Endometrial microvascular endothelial cells (primary cell): ENCODE data around the gene TATDN2. TPM values are rescaled to one million over a fixed set of nuclear protein-coding genes. Genes with fewer than 3 reads are reported as not detected.

Source experiments
- in situ Hi-C: cut with HindIII; loops from 2 replicates; pipeline ENCODE4 v1.10.0; 2017; ENCODE audit warnings: low sequenced_read_pairs, low pct_unique_long_range_greater_than_20kb; ENCODE audit errors: inconsistent ontology term
- total RNA-seq: library from RNA; depleted of rRNA; stranded (reverse); fragments of >200 nt; gene quantifications from one replicate; pipeline ENCODE4 v1.2.3, GENCODE V29; 2015; ENCODE audit errors: inconsistent ontology term

TATDN2 gene, protein sequence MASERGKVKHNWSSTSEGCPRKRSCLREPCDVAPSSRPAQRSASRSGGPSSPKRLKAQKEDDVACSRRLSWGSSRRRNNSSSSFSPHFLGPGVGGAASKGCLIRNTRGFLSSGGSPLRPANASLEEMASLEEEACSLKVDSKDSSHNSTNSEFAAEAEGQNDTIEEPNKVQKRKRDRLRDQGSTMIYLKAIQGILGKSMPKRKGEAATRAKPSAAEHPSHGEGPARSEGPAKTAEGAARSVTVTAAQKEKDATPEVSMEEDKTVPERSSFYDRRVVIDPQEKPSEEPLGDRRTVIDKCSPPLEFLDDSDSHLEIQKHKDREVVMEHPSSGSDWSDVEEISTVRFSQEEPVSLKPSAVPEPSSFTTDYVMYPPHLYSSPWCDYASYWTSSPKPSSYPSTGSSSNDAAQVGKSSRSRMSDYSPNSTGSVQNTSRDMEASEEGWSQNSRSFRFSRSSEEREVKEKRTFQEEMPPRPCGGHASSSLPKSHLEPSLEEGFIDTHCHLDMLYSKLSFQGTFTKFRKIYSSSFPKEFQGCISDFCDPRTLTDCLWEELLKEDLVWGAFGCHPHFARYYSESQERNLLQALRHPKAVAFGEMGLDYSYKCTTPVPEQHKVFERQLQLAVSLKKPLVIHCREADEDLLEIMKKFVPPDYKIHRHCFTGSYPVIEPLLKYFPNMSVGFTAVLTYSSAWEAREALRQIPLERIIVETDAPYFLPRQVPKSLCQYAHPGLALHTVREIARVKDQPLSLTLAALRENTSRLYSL
- 20.3 TPM for total RNA-seq

DNA sequence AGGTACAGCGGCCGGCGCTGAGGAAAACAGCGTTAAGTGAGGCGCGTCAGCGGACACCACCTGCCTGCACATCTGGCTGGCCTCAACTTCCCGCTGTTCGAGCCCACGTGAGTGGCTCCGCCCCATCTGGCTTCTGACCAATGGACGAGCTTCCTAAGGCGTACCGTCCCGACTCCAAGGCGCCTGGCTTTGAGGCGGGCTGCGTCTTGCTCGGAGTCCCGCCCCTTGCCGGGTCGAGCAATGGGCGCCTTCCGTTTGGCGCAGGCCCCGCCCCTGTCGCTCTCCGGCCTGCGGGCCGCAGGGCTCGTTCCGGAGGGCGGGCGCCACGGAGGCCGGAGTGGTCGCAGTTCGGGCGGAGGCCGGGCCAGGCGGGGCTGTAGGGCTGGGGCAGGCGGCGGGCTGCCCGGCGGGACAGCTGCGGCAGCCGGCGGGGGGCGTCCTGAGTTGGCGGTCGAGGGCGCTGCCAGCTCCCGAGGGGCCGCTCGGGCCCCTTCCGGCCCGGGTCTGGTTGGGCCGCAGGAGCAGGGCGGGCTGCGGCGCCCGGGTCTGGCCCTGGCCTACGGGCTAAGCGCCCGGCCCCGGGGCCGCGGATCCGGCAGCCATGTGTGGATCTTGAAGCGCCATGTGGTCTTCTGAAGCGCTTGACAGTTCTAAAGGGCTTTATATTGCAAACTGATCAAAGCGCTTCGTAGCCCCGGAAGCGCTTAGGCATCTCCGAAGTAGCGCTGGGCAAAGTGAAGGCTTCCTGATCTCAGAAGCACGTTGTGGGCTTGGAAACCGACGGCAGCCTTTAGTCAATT lies at the start of gene TATDN2:
Gene TATDN2, plus strand, starts transcription at position 276 of the 800 bp plus-strand sequence. CDS start 742 bp downstream, outside the sequence.
- in situ Hi-C loops = no loop called here

DNA sequence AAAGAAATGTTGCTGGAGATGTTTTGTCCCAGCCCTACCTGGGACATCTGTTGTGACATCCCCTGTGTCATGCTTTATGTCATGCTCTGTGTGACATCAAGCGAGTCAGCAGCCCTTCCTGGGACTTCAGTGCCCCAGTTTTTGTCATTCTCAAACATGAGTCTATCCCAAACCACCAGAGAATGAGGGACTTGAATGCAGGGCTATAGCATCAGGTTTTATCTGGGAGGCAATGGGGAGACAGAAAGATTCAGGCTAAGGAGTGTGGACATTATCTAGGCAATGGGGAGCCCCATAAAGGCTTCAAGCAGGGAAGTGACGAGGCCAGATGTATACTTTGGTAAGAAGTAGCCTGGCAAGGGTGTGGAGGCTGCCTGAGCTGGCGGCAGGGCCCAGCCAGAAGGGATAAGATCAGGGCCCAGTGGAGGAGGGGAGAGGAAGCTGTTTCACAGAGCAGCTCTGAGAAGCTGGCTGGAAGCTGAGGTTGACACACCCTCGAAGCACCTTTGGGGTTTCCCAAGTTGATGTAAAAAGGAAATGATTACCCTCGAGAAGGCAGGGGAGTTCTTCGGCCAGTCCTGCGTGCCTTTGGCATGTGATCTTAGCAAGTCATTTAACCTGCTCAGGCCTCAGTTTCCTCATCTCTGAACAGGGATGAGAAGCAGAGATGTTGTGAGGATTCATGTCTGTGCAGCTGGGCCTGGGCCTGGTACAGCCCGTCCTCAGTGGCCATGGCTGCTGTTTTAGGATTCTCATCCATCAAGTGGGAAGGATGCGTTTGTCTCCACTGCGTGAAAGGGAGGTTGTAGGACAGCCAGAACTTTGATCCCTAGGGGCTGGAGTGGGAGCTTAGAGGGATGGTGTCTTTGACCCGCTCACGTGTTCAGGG lies 49.3 kb upstream of the TATDN2 start:
- in situ Hi-C loops = no loop called here

DNA sequence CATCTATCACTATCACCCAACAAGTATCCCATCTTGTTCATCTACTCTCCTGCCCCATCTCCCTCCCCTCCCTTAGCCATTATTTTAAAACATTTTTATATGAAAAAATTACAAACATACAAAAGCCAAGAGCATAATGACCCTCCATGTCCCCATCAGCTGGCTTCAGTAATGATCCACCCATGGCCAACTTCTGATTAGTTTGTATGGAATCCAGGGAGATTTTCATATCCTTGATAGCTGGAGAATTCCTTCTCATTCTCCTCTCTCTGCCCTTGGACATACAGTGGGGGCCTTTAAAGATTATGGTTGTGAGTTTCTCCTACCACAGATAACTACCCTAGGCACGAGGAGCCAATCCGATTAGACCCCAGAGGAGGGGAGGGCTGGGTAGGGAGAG lies 43.3 kb upstream of the TATDN2 start:
- in situ Hi-C loops = no loop called here

DNA sequence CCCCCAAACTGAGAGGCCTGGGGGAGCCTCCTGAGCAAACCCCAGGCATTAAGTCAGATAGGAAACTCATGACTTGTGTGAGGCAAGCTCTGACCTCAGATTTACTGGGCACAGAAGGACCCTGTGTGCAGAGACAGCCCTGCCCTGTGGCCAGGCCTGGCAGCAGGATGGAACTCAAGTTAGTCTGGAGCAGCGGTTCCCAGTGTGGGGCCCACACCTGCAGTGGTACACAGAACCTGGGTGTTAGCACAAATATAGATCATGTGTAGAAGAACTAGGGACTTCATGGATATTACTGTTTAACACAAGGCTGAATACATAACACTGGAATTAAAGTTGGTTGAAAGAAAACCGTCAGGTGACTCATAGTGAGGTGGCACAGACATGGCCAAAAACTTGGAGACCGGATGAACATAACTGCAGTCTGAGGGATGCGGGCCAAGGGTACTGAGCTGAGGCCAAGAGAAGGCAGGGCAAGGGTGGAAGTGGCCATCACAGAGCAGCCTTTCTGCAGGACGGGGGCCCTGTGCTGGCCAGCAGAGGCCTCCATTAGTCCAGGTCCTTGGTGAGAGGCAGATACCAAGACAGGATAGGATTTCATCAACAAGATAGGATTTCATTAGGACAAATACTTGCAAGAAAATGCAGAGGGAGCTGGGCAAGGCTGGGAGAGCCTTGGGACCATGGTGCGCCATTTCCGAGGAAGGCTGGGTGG lies 42.7 kb upstream of the TATDN2 start:
- in situ Hi-C loops = no loop called here

DNA sequence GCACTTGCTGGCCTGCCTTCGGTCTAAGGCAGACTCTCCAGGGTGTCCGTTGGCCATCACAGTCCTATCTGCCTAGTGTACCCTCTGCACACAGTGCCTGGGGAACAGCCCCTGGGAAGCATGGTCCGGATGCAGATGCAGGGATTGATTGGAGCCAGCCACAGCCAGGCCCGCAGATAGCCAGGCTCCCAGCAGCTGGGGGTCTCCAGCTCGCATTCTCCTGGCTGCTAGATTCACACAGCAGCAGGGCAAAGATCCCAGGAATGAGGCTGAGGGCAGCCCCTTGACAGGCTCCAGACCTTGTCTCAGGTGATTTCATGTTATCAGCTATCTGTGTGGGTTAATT lies 42.1 kb upstream of the TATDN2 start:
- in situ Hi-C loops = no loop called here

DNA sequence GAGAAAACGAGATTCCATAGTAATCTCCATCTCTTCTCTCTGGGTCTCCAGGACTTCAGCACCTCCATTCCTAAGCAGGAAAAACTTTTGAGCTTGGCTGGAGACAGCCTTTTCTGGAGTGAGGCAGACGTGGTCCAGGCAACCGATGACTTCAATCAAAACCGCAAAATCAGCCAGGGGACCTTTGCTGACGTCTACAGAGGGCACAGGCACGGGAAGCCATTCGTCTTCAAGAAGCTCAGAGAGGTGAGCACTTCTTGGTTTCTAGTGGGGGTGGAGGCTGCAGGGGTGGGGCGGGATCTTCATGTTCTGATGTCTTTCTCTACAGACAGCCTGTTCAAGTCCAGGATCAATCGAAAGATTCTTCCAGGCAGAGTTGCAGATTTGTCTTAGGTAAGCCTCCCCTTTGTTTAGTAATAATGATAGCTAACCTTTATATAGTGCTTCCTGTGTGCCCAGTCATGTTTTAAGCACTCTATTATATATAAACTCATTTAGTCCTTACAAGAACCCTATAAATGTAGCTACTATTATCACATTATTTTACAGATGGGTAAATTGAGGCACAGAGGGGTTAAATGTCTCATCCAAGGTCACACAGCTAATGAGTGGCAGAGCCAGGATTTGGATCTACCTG lies 35.0 kb upstream of the TATDN2 start:
- in situ Hi-C loops = no loop called here

DNA sequence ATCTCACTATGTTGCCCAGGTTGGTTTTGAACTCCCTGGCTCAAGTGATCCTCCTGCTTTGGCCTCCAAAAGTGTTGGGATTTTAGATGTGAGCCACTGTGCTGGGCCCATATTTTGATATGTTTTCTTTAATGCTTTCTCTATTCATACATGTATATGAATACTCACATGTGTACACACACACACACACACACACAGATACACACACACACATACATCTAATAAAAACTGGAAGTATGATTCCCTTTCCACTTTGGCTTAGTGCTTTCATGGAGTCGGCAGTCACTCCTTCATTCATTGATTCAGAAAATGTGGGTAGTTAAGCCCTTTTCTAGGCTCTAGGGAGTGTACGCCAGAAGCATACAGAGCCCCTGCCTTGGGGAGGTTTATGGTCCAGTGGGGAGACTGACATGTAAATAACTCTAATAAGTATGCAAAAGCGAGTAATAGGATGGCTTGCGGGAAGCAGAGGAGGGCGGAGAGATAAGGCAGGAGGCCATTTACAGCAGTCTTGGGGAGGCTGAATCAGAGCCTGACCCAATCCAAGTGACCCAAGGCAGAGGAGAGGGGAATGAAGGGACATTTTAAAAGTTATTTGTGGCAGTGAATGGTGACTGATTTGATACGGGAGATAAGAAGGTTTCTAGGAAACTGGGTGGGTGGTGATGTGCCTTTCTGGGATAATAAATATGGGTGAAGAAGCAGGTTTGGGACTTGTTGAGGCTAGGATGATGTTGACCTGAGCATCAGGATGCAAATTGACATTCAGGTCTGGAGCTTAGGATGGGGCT lies 32.5 kb upstream of the TATDN2 start:
- in situ Hi-C loops = no loop called here

DNA sequence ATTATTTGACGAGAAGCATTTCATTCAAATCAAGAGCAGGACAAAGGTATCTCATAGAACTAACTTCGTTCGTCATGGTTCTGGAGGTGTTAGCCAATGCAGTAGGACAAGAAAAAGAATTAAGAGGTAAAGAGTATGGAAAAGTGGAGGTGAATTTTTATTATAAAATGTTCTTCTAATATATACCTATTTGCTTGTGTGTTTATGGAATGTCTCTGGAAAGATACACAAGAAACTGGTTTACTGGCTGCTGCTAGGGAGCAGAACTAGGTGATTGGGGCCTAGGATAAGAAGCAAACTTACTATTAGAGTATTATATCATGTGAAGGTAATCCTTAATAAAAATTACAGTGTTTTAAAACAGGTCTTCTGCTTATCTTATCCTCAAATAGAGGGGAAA lies 30.9 kb upstream of the TATDN2 start:
- in situ Hi-C loops = no loop called here

DNA sequence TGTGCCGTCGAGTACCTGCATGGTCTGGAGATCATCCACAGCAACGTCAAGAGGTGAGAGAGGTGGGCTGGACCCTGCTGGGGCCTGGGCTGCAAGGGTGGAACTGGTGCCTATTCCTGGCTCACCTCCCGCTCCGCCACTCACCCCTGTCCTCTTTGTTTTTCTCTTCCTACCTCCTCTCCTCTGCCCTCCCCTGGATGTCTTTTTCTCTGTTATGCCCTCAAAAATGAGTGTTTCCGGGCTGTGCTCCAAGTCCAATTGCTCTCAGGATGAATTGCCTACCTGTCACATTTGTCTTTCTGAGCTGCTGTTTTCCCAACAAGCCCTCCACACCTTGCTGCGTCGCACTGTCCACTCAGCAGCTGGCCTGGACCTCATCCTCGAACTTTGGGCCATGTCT lies 28.5 kb upstream of the TATDN2 start:
- in situ Hi-C loops = no loop called here

DNA sequence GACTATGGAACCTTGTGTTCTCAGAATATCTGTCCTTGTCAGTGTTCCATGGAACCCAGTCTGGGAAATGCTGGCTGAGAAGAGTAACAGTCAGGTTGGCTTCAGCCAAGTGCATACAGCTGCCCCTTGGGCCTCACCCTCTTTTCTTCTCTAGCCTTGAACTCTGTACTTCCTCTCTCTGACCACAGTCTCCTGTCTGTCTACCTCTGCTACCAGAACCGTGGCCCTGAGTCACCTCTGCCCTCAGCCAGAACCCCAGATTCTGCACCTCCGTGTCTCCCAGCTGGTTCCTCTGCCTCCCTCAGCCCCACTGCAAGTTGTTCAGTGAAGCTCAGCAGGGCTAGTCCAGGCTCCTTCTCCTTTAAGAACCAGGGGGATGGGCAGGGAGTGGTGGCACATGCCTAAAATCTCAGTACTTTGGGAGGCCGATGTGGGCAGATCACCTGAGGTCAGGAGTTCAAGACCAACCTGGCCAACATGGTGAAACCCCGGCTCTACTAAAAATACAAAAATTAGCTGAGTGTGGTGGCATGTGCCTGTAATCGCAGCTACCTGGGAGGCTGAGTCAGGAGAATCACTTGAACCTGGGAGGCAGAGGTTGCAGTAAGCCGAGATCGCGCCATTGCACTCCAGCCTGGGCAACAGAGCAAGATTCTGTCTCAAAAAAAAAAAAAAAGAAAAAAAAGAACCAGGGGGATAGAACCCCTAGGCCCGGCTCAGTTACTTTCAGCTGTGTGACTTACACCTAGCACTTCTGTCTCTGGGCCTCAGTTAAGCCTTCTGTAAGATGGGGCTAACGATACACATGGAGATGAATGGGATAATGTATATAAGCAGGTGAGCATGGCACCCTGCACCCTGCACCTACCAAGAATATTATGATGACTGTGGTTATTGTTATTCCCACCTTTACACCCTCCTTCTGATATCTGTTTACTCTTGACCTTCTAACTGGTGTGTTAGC lies 24.3 kb upstream of the TATDN2 start:
- in situ Hi-C loops = no loop called here

DNA sequence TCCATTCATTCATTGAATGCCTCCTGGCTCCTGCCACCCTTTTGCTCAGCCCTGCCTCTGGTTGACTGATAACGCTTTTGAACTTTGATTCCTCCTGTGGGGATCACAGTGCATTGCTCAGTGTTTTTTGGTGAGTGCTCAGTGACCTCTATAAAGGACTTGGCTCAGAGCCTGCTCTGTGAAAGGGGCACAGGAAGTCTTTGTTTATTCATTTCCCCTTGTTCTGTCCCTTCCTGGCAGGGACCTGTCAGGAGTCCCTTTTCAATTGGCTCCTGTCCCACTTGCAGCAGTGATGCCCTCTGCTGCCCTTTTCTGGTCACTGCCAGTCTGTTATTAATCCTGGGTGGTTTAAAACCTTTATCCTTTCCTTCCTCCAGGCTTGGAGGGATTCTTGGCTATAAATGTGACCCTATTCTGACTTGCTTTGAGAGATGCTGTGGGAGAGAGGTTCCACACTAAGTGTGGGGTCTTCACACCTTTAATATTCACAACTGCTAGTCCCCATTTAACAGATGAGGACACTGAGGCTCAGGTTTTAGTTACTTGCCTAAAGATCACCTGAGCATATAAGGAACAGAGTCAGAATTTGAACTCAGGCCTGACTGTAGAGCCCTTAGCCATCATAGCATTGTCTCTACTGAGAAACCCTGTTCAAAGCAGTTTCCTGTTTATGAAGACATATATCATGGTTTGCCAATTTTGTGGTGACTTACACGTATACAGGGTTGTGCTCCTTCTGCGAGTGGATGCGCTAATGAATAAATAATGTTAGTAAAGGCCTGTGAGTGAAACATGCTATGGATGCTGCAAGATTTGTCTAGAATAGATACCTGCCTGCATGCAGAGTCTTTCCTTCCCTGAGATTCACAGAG lies 23.2 kb upstream of the TATDN2 start:
- in situ Hi-C loops = no loop called here

DNA sequence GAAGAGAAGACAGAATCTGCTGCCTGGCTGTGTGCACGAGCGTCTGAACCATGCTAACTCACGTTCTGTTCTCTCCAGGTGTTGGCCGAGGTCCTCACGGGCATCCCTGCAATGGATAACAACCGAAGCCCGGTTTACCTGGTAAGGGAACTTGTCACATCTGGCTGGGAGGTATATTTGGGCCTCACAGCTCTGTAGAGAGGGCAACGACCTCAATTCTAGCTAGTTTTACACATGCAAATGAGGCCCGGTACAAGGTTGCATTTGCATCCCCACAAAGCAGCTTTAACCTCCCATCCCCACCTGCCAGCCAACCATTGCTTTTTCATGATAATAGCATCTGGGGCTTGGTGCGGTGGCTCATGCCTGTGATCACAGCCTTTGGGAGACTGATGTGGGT lies 22.0 kb upstream of the TATDN2 start:
- in situ Hi-C loops = no loop called here

DNA sequence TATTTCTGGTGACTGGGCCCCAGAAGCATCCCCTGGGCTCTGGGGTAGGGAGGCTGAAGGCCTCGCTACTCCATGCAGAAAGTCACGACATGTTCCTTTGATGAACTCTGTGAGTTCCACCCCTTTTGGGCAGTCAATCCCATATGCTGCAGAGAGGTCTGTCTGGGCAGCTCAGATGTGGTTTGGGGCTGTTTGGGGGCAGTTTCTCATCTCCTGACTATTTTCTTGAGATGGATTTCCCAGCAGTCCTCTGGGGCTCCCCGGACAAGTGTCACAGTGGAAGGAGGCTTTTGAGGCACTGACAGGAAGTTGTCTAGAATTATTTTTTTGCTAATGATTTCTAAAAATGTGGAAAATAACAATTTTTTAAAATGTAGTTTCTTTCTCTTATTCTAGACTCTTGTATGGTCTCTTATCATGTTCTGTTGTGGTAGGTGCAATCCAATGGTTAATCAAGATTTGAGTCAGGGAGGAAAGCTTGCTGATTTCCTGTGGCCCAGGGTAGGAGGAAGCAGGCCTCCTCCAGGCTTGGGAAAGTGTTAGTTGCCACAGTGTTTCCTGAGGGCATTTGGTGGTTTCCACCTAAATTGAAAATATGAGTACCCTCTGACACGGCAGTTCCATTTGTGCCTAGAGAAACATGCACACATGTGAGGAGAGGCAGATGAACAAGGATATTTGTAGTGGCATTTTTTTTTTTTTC lies 19.9 kb upstream of the TATDN2 start:
- in situ Hi-C loops = no loop called here

DNA sequence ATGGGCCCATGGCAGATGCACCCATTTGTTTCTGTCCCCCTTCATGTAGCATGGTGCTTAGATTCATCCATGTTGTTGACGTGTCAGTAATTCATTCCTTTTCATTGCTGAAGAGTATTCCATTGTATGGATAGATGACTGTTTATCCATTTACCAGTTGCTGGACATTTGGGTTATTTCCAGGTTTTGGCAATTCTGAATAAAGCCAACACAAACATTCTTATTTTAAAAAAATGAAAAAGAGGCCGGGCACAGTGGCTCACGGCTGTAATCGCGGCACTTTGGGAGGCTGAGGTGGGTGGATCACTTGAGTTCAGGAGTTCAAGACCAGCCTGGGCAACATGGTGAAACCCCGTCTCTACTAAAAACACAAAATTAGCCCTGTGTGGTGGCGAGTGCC lies 18.7 kb upstream of the TATDN2 start:
- in situ Hi-C loops = no loop called here
